CD4-positive, alpha-beta T cell treated with Interleukin-10 for 1 hour (primary cell): ENCODE results near the gene GINS1.

Experiments used
- DNase-seq: peaks from one replicate; pipeline ENCODE4 v3.0.0-alpha.2; 2020

Gene GINS1

DNA sequence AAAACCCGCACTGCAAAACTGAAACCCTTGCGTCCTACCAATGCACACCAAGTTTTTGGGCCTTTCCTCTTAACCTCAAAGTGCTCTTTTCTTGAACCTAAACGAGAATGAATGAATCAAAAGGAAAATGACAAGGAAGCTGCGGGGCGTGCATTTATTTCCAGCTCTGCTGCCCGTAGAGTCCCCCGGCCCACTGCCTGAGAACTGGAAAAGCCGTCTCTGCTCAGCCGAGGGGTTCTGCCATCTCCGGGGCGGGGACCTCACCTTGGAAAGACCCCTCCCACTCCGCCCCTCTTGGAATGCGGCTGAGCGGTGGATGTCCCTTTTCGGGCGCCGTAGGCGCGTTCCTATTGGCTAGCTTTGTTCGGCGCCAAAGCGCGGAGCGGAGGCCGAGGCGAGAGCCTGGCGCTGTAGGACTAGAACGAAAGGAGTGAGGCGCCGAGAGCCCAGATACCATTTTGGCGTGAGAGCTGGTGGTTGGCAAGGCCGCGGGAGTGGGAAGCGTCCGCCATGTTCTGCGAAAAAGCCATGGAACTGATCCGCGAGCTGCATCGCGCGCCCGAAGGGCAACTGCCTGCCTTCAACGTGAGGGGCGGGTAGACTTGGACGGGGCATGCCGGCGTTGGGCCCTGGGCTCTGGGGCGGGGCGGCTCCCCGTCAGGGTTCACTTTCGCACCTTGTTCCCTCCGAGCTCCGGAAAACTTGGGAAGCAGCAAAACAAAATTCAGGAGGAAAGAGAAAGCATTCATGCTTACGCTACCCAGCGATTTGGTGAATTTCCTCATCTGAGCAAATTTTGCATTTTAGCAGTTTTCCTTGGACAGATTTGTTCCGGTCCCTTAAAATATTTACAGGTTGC is at the start of gene GINS1:
TSS of gene GINS1 (plus strand) at position 363 of the 859 bp plus-strand sequence. CDS start at position 511, 148 bp downstream.
- peak; percentile 83 for DNase-seq

DNA sequence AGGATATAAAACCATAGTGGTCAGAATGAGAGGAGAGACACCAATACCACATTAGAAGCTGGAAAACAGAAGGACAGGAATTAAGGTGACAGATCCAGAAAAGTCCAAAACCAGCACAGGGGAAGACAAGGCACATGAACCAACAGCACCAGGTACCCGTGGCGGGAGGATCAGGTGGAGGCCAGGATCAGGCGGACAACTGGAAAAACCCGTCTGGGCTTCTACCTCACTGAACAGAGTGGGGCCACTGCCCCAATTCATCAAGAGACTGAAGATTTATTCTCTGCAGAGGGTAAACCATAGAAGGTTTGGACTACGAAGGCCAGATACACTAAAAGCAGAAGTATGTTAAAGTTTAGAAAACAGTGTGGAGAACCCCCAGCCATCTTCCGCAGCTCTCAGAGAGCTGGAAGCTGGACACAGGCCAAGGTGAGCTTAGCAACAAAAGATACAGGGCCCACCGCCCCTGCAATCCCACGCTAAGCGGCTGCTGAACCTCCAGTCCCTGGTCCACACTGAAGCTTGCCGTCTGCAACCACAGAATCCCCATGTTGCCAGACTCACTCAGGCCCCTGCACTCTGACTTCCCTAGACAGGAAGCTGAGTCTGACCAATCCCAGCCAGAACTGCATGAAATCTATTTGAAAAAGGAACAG is 46.7 kb upstream of the GINS1 start:
- DNase-seq = no peak

DNA sequence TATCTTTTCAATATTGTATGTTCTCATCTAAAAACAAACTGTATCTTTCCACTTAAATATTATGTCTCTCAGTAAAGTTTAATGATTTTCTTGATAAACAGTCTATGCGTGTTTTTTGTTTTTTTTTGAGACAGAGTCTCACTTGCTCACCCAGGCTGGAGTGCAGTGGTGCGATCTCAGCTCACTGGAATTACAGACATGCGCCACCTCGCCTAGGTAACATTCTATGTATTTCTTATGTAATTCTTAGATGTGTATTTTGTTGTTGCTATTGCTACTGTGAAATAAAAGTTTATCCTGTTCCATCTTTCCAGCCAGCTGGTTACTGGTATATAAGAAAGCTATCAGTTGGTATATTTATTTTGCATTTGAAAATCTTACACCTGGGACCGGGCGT is 46.2 kb upstream of the GINS1 start:
- no peak for DNase-seq

DNA sequence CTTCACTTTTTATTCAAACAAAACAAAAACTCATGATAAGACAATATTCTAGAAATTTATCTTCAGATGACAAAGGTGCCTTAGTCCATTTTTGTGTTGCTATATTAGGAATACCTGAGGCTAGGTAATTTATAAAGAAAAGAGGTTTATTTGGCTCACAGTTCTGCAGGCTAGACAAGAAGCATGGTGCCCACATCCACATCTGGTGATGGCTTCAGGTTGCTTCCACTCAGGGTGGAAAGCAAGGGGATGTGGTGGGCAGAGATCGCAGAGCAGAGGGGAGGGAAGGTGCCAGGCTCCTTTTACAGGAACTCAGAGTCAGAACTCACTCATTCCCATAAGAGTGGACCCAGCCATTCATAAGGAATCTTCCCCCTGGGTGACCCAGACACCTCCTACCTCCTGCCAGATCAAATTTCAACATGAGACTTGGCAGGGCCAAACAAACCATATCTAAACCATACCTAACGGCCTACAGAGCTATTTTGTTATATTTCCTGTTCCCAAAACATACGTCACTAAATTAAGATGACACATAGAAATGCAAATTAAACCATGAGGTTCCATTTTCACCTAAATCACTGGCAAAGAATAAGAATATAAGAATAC is 43.2 kb upstream of the GINS1 start:
- DNase-seq = no peak

DNA sequence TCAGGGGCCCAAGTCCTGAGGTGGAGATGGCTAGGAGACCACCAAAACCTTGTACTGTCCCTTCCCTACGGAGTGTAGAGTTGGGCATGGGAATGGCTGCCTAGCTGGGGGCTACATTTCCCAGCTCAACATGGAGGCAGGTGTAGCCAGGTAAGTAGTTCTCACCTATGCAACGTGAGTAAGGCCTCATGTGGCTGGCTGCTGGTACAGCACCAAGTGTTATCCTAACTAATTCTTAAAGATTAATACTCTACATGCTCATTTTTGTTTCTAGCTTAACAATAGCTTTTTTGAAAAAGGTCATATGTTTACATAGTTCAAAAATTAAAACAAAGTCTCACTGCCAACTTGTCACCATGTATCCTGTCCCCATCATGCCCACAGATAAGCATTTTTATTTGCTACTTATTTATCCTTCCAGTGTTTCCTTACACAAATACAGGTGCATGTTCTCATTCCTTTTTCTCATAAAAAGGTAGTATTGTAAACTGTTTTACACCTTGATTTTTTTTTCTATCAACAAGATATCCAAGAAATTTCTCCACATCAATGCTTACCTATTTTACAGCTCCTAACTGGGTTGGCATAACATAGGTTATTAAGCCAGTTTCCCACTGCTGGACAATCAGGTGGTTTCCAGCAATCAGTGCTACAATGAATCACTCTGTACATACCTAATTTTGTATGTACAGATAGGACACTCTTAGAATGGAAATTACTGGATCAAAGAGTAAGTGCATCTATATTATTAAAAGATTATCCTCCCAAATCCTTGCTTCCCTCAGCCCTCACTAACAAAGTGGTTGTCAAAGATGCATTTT is 42.4 kb upstream of the GINS1 start:
- DNase-seq = no peak

DNA sequence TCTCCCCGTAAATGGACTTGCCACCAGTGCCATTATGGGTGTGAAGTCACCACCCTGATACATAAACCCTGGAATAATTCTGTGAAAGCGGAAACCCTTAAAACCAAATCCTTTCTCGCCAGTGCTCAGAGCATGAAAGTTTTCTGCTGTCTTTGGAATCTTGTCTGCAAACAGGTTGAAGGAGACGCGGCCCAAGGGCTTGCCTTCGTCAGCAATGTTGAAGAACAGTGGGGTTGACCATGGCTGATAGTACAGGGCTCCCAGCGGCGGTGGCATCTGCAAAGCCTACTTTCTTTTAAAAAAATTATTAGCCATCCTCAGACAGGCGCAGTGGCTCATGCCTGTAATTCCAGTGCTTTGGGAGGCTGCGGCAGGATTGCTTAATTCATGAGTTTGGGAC is 38.9 kb upstream of the GINS1 start:
- no peak for DNase-seq

DNA sequence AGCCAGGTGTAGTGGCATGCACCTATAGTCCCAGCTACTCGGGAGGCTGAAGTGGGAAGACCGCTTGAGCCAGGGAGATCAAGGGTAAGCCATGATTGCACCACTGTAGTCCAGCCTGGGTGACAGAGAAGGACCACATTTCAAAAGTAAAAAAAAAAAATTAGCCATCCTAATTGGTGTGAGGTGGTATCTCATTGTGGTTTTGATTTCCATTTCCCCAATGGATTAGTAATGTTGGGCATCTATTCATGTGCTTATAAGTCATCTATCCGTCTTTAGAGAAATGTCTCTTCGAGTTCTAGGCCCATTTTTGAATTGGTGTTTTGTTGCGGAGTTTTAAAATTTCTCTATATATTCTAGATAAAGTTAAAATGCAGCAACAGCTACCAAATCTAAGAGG is 38.5 kb upstream of the GINS1 start:
- DNase-seq = no peak

DNA sequence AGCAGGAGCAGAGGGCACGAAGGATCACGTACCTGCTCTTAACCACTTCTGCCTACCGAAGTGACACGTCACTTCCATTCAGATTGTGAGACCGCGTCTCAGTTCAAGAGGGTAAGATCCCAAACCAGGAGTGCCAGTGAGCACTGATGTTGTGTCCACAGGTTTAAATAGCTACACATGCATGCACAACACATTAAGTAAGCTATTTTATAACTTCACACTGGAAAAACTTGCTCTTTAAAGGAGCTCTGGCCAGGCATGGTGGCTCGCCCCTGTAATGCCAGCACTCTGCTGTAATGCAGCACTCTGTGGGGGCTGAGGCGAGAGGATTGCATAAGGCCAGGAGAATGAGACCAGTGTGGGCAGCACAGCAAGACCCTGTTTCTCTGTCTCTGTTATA is 37.9 kb upstream of the GINS1 start:
- no peak for DNase-seq

DNA sequence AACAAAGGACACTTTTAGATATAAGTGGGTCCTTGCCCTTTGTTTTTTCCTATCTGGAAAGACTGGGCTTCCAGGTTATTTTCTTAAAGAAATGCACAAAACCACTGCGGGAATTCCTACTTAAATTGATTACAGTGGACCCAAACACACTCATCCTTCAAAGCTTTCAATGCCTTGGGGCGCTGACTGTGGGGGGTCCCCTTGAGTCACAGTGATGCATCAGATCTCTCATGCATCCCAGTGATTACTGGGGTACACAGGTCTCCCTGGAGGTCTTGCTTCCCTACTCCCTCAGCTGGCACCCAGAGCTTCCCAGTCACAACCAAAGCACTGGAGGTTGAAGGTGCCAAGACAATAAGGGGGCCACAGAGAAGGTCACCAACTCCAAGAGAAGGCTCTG is 37.5 kb upstream of the GINS1 start:
- DNase-seq = no peak

DNA sequence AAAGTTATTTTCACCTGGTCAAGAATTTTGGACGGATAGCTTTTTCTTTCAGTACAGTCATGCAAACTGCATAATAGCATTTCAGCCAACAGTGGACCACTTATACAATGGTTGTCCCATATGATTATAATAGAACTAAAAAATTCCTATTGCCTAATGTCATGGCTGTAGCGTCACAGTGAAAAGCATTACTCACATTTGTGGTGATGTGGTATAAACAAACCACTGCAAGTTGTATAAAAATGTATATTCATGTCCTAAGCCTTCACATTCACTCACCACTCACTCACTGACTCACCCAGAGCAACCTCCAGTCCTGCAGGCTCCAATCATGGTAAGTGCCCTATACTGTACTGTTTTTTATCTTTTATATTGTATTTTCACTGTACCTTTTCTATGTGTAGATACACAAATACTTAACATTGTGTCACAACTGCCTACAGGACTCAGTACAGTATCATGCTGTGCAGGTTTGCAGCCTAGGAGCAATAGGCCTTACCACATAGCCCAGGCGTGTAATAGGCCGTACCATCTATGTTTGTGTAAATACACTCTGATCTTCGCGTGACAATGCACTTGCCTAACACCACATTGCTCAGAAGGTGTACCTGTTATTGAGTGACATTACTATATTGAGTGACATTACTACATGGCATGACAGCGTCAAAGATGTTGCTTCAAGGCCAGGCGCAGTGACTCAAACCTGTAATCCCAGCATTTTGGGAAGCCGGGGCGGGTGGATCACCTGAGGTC is 34.7 kb upstream of the GINS1 start:
- DNase-seq = no peak

DNA sequence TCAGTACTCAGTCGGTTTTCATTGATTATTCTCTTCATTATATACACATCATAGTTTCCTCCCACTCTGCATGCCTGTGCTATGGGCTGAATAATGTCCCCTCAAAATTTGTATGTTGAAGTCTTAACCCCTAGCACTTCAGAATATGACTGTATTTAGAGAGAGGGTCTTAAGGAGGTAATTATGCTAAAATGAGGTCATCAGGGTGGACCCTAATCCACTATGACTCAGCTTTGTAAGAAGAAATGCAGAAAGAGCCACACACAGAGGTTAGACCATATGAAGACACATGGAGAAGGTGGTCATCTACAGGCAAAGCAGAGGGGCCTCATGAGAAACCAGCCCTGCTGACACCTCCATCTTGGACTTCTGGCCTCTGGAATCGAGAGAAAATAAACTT is 32.6 kb upstream of the GINS1 start:
- DNase-seq = no peak

DNA sequence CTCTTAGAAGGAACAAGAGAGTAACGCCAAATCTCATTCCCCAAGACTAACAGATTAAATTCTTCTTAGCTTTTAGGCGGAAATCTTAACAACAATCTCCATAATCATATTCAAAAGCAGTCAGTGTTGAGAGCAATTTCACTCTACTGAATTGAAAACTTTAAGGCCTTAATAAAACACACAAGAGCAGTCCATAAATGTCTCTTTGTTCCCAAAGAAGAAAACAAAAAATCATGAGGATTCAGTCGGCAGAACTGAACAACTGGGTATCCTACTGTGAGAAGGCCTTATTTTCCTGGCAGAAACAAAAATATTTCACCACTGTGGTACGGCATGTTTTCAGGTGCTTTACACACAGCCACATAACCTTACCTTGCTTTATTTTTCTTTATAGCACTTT is 31.2 kb upstream of the GINS1 start:
- DNase-seq = no peak

DNA sequence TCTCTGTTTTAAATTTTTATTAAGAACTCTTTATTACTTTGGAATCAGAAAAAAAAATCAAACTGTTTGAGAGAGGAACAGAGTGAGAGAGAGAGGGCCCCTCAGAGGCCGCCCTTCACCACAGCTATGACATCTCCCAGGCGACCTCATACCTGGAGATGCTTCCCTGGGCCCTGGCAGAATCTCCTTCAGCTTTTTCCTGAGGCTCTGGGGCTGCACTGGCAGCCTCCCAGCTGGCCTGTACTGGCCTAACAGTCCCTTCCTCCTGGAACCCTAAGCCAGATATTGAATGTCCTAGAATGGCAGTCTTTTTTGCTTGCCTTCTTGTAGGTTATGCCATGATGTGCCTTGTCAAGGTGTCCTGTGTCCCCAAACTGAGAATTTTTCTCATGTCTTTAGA is 30.6 kb upstream of the GINS1 start:
- DNase-seq = no peak

DNA sequence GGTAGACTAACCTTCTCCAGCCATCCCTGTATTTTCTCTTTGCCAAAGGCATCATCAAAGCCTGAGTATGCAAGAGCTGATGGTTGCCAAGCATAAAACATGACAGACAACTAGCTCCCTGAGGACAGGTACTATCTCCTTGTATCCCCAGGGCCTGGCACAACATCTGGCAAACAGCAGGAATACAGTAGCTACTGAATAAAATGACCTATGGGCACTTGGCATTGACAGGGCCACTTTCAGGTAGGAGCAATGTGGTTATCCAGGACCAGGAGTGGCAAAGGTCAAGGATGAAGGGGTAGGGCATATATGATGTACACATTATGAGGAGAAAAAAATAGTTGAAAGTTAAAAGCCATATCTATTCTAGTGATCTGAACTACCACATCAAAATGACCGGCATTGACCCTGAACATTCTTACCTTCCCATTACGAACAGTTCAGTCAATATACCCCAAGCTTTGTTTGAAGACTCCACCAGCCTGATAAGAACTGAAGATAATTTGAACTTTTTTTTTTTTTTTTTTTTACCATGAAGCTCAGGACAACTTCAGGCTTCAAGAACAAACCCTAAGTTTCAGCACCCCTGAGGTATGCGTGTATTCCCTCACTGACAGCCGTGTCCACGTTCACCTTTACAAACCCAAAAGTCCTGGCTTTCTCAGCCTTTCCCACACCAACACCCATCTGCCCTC is 29.1 kb upstream of the GINS1 start:
- DNase-seq = no peak

DNA sequence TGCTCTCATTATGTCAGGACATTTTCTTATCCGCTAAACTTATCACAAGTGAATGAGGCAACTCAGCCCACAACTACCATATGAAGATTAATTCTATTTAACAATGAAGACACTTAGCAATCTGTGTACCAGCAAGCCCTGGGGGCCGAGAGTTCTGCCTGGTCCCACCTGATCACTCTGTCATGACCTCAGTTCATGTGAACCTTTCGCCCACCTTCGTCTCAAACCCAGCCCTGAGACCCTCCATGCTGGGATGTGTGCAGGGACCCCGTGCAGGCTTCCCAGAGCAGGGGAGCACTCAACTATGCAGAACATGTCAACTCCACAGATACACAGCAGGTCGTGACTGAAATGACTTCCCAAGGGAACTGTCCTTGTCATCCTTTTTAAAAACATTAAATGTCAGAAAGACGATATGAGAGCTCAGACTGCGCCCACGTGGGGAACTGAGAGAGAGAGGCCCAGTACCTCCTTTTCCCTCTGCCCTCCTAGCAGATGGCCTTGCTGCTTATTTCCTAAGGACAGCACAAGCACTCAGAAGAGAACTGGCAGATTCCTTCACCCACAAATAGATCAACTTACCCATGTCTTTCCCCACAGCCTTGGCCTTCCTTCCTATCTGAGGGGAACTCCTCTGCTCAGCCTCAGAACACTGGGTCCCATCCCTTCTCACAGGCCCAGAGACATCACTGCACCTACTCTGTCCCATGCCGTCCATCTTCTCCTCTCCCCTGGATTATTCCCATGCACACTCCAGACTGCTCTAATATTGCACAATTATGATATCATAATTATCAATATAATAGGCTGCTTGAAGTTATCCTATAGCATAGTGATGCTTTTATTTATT is 28.4 kb upstream of the GINS1 start:
- no peak for DNase-seq

DNA sequence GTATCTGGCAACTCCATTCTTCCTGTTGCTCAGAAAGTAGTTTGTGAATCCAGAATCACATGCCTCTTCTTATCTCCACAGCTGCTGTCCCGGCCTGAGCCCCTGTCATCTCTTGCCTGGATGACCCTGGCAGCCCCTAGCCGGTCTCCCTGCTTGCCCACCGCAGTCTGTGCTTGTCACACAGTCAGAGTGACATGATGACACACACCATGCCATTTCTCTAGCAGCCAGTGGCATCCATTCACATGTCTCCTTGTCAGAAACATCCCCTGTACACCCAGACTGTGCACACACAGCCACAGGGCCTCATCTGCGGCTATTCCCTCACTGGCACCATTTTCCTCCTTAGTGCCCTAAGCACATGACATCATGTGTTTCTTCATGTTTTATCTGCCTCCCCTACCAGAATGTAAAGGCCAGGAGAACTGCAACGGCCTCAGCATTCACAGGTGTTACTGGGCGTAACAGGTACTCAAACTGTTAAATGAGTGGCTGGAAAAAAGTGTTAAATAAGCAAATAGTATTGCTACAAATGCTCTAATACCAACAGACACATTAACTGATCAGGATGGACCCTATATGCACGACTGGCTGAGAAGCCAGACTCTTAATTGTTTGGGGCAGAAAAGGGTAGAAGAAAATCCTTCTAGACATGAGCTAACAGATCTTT is 26.4 kb upstream of the GINS1 start:
- no peak for DNase-seq

DNA sequence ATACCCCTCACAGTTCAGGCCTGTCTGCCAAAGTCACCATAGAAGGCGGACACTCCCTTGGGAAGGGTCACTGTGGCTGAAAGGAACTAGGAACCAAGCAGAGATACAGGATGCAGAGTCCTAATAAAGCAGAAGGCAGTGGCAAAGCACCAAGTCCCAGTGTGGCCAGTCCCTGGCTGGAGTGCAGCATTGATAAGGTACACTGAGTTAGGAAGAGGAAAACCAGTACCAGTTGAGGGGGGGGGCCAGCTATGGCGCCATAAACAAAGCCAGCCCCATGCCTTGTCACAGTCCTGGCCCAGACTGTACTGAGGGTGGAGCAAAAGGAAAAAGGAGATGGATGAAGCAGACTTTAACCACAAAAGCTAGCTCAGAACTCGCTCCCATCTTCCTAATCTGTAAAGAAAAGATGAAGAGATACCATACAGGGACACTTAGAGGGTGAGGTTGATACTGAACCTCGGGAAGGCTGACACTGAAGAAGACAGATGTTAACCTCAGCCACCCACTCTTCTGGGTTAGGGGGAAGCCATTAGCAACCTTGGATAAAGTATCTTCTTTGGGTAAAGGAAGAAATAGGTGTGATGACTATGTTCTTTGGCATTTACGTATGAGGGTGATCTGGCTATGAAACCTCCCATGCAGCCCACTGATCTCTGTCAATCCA is 24.6 kb upstream of the GINS1 start:
- no peak for DNase-seq

DNA sequence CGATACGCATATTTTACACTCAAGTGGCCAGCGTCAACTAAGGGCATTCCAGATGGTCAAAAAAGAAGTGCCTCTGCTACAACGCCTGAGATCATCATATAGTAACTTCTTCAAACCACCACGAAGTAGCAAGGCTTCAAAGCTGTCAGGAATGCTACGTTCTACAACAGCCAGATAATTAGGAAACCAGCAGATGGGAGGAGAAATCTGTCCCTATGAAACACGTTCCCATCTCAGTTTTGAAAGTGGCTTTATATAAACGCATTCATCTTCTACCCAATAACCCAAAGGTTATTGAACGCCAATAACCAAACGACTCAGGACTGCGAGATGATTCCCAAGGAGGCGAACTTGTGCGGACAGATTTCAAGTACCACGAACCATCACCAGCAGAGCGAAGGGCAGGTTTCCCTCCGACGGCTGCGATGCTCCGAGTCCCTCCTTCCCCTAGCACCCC is 18.0 kb upstream of the GINS1 start:
- no peak for DNase-seq

DNA sequence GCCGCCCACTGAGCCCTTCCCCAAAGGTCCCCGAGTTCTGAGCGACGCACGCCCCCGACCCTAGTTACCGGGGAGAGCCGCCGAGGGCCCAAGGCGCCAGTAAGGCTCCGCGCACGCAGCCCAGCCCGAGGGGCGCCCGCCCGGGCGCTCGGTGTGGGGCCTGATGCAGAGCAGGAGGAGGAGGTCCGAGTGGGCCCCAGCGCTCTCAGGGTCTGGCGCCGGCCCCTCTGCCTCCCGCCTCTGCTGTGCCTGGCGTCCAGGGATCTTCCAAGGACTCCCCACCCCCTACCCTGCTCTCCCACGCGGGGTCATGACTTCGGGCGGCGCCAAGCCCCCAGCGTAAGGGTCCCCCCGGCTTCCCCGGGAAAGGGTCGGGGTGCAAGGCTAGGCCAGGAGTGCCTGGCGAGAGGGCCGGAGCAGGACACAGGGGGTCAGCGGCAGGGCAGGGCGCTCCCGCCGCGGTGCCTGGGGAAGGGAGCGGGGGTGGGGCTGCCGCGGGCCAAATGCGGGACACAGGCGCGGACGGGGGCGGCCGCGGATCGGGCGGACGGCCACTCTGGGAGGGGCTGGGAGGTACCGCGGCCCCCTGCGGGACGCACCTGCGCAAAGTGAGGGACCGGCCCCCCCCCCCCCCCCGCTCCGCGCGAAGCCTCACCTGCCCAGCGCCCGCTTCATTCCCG is 17.5 kb upstream of the GINS1 start:
- peak; percentile 14 for DNase-seq
